Bladder microvascular endothelial cell (primary cell): ENCODE measurements around the gene FIP1L1. TPM values are rescaled to one million over a fixed set of nuclear protein-coding genes. Genes with fewer than 3 reads are reported as not detected.

Source experiments
- total RNA-seq: library from RNA; depleted of rRNA; stranded (reverse); fragments of >200 nt; gene quantifications from 2 replicates; pipeline ENCODE4 v1.2.3, GENCODE V29; 2014

FIP1L1 gene
- total RNA-seq, result 41.9 and 78.2 TPM in 2 replicates

GRCh38 chr4:53377319-53378170 lies at the start of gene FIP1L1:
FIP1L1 (plus strand) TSS chr4:53377641; CDS start chr4:53377839, 198 bp downstream.

DNA sequence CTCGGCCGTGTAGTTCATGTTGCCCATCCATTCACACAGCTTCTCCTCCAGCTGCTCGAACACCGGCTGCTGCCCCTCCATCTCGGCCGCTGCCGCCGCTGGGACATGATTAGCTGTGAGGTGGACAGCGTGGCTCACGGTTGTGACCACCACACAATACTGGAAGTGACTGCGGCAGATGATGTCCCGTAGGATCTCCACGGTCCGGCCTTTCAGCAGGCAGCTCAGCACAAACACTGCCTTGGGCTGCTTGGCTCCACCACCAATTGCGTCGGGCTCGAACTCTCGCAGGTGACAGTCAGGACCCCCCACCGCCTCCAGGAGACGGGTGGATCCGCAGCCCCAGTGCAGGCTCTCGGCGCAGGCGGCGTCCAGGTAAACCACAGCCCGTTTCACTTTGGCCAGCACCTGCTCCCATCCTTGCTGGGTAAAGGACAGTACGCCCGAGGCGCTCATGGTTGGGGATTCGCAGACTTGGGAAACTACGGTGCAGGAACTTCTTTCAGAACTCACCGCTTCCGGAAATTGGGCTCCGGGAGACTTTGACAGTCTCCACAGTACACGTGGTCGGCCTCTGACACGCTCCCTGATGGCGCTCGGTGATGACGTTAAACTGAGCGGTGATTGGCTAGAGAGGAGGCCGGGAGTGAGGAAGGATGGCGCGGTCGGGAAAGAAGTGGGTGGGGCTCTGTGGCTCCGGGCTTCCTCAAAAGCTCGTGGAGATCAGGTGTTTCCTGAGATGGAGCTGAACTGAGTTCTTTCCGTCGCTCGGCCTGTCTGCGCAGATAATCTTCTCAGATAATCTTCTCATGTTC lies 11.7 kb upstream of the FIP1L1 start, which contains the start of gene SCFD2:
SCFD2 (minus strand) TSS at position 576 of the 815 bp plus-strand sequence.

Other genes starting within 250 kb of the FIP1L1 start
- 12.0 and 37.0 TPM in 2 replicates for gene SCFD2, start 11.6 kb upstream of the FIP1L1 start, total RNA-seq
- gene LNX1, start 213.8 kb downstream of the FIP1L1 start, total RNA-seq, result 1.6 and 8.6 TPM in 2 replicates